Measurements from ENCODE around the gene HDLBP.

DNA sequence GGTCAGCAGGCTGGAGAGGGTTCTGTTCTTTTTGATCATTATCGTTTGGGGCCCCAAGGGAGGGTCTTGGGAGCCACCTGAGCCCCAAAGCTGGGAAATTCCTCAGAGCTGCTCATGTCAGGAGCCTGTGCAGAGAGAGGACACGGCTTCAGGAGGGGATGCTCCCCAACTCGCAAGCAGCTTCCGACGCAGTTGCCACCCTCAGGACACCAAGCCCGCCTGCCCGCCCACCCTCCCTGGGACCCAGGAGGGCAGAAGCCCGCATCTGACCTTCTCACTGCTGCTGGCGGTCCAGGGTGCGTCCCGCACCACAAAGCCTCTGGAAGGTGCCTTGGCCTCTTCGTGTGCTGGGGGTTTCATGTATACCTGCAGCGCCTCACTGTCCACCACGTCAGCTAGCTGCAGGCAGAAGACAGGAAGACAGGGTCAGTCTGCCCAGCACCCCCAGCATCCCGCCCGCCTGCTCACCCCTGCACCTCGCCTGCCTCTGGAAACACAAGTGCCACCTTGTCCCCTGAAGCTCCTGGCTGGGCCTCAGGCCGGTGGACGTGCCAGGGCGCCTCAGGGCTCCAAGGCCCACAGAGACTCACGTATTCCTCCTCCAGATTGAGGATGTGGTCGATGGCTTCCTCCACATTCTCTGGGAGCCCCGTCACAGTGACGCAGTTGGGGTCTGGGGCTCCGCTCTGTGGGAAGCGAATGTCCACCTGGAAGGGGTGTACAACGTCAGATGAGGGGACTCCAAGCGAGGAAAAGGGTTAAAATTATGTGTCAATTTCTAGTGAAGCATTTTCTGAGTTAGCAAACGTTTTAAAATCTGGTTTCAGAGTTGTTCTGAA, 85.7 kb downstream of the HDLBP start:
- TF ChIP-seq, protein P1, sequence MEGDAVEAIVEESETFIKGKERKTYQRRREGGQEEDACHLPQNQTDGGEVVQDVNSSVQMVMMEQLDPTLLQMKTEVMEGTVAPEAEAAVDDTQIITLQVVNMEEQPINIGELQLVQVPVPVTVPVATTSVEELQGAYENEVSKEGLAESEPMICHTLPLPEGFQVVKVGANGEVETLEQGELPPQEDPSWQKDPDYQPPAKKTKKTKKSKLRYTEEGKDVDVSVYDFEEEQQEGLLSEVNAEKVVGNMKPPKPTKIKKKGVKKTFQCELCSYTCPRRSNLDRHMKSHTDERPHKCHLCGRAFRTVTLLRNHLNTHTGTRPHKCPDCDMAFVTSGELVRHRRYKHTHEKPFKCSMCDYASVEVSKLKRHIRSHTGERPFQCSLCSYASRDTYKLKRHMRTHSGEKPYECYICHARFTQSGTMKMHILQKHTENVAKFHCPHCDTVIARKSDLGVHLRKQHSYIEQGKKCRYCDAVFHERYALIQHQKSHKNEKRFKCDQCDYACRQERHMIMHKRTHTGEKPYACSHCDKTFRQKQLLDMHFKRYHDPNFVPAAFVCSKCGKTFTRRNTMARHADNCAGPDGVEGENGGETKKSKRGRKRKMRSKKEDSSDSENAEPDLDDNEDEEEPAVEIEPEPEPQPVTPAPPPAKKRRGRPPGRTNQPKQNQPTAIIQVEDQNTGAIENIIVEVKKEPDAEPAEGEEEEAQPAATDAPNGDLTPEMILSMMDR (IDR thresholded peaks at IDR 0.05; ENCODE audit: low read depth, low read length) = no peak
- TF ChIP-seq, protein P2, sequence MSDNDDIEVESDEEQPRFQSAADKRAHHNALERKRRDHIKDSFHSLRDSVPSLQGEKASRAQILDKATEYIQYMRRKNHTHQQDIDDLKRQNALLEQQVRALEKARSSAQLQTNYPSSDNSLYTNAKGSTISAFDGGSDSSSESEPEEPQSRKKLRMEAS (IDR thresholded peaks at IDR 0.05; ENCODE audit: low read depth, low read length) = no peak

Data from NB4 (cell line).